HS-27A (cell line): Measurements from ENCODE around the gene B3GALT6.

Experiments
- DNase-seq: peaks from one replicate; pipeline ENCODE4 v3.0.0-alpha.2; 2012; ENCODE audit warnings: low read depth, missing footprints

The B3GALT6 gene

DNA sequence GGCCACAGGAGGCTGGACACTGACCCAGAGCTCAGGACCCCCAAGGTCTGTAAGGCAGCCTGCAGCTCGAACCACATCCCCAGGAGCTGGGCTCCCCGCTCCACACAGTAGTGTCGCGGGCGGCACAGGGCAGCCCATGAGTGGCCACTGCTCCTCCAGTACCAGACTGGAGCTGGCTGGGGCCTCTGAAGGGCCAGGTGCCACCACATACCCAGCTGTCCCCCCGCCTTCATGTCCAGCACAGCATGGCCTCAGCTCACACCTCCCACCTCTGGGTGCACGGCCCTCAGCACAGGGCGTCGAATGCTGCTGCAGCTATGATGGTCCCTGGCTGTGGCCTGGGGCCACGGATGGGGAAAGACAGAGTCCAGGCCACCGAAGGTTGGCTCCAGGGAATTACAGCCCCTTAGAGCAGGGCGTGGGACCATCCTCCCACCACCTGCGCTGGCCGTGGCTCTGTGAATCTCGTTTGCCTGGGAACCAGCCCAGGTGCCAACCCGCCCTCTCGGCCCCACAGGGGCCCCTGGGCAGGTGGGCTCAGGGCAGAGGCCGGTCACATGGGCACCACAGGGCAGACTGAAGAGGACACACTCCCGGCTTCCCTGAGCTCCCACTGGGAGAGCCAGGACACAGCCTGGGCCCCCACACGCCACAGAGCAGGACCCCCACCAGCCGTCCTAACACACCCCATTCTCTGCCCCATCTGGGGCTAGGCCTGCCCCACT, 16.0 kb upstream of the B3GALT6 start:
- DNase-seq = no peak

DNA sequence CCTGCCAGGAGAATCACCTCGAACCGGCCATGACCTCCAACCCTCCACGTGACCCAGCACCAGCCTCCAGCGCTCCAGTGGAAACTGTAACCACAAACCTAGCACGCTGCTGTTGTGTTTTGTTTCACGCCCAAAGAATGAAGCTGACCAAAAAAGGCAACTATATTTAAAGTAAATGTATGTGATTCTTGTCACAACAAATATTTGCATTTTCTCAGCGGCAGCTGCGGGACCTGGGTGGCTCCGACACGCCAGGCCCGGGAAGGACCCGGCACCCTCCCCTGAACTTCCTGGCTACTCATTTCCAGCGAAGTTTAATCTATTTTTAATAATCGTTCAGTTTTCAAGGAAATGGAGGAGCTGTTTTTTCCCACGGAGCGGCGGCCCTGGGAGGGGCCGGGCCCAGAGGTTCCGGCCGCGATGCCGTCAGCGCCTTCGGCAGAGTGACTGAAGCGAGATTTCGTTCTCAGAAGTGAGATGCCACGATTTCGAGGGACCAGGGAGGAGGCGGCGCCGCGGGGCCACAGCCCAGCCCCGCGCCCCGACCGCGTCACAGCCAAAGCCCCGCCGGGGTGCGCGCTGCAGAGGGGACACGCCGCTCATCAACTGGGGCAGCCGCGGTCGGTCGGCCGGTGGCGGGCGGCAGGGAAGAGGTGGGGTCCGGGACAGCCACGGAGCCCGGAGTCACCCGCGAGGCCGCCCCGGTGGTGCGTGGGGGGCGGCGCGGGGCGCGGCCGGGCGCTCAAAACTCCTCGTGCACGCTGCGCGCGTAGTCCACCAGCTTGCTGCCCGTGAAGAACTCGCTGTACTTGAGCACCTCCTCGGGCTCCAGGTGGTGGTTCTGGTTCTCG, 15.0 kb upstream of the B3GALT6 start:
- no peak for DNase-seq

DNA sequence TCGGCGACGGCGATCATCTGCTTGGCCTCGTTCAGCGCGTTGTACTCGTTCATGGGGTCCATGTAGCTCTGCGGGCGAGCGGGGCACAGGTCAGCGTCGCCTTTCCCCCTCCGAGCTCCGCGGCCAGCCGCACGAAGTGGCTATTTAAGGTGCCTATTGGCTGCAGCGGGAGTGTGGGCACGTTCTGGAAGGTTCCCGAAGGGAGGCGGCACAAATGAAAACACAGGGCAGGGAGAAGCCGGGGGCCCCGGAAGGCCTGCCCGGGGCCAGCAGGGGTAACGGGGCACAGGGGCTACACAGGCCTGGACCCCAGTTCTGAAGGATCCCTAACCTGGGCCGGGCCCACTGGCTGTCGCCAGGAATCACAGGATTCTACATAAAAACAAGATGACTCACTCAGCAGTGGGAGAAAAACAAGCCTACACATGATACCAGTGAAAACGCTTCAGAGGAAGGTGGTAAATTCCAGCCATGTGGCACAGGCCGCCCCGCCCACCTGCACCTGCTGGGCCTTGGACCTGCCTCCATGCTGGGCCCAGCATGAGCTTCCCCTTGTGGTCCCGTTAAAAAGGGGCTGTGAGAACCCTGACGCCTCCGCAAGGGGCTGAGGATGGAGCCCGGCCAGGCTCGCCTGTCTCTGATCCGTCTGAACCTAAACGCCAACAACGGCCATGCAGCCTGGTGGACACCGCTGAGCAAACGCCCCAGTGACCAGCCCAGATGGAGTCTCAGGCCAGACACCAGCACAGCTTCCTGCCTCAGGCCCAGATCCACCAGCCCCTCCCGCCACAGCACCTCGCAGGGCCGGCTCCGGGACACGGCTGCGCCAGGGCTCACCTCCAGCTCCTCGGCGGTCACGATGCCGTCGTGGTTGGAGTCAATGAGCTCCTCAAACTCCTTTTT, 14.2 kb upstream of the B3GALT6 start:
- DNase-seq = no peak

DNA sequence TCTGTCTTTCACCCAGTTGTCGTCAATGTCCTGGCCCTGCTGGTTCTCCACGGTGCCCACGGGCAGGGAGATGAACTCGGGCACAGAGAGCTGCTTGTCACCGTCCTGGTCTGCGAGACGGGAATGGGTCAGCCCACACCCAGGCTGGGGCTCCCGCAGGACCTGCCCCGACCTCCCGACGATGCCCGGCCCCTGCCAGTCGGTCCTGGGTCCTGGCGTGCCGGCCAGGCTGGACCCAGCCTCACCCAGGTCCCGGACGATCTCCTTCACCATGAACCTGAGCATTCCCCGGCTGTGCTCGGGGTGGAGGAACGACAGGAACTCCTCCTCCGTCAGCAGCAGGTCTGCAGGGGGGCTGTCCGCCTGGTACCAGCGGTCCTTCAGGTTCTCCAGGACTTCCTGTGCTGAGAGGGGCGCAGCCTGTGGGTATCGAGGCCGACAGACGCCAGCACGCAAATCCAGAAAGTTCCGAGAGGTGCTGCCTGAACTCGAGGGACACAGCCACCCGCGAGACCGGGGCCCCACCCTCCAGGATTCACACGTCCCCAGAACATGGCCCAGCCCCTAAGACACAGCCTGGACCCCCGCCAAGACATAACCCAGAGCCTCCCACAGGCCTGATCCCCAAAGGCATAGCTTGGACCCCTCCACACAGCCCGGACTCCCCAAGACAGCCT, 13.4 kb upstream of the B3GALT6 start:
- DNase-seq = no peak

DNA sequence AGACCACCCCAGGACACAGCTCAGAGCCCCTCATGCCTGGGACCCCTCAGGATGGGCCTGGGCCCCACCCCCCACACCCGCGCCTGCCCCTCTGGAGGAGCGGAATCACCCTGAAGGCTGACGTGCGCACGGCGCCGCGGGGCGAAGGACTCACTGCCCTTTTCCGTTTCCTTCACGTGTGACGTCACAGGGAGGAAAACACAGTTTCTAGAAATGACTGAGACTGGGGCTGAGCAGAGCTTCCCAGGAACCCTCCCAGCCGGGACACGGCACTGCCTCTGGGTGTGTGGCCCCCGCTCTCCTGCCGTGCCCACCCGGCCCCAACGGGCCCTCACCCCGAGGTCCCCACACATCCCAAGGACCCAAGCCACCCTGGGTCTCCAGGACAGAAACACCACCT, 12.7 kb upstream of the B3GALT6 start:
- DNase-seq = no peak

DNA sequence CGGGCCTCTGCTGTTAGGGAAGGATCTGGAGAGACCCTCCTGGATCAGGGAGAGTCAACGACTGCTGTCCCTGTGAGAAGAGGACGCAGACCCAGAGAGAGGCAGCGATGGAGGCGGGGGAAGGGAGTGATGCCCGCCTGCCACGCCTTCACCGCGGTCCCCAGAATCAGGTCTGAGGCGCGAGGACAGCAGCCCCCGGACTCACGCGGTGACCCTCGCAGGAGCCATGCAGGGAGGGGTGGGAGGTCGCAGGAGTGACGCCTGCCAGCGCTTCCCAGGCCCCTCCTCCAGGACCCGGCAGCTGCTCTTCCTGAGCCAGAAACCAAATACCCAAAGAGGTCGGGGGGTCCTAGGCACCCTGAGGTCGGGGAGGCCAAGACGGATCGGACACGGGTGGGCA, 11.8 kb upstream of the B3GALT6 start:
- no peak for DNase-seq

DNA sequence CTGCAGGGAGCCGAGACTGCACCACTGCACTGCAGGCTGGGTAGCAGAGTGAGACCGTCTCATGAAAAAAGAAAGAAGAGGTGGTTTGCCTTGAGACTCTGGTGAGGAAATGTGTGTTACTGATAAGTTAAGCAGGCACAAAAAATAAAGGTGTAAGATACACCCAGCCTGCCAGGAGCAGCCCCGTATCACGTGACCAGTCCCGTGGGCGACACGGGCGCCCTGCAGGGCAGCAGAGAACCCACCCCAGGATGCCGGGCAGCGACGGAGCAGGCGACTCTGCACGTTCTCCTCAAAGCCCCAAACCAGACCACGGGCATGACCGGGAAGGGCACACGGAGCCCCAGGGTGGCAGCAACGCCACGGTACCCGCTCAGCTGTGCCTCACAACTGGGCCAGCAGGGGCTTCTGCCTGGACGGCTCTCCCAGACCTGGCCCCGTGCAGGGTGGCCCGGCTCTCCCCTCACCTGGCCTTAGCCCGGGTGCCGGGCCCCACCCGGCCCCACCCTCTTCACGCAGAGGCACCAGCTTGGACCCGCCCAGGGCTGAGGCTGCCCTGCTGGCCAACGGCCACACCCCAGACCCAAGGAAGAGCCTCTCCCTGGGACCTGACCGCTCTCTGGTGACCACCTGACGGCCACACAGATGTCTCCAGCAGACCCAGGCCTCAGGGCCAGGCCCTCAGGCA, 10.0 kb upstream of the B3GALT6 start:
- DNase-seq = no peak

DNA sequence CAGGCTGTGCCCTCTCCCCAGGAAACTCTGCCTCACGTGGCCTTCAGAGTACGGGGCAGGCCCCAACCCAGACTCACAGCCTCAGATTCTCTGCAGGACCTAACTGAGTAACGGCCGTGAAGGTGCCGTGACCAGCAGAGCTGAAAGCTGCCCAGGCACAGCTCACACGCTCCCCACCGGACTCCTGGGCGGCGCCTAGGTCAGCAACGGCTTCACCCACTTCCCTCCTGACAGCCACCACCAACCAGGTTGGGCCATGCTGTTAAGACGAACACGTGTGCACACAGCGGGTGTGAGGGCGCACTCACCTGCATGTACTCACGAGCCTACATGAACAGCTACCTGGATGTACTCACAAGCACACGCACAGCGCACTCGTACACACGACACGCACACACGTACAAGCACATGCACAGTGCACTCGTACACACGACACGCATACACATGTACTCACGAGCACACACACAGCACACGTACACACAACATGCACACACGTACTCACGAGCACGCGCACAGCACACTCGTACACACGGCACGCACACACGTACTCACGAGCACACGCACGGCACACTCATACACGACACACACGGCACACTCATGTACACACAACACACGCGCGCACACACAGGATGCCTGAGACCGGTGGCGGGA, 9.3 kb upstream of the B3GALT6 start:
- DNase-seq = no peak

DNA sequence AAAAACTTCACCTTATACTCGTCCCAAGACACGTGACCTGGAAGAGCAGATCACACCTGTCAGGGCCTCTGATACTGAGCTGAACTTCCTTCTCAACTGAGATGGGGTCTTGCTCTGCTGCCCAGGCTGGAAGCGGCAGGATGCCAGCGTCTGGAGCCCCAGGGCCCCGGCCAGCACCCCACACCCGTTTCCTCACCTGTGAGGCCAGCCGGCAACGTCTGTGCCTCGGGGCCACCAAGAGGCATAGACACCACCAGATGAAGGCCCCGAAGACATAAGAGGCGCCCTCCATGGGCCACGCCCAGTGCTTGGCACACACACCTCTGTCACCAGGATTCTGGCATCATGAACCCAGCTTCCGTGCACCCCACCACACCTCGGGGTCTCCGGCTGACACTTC, 8.7 kb upstream of the B3GALT6 start:
- no peak for DNase-seq

DNA sequence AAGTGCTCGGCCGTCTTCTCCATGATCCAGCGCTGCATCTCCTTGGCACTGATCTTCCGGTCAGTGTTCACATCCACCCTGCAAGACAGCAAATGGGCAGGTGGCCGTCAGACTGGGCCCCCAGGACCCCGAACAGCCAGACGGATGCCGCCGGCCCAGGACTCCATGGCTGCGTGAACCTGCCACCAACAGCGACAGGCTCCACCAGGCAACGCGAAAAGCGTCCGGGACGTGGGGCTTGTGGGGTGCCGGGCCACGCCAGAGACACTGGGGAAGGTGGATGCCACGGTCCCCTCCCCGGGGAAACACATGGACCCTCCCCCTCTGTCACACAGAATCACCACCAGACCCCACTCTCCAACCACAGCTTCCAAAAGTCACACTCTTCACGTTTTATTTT, 8.1 kb upstream of the B3GALT6 start:
- DNase-seq = no peak

DNA sequence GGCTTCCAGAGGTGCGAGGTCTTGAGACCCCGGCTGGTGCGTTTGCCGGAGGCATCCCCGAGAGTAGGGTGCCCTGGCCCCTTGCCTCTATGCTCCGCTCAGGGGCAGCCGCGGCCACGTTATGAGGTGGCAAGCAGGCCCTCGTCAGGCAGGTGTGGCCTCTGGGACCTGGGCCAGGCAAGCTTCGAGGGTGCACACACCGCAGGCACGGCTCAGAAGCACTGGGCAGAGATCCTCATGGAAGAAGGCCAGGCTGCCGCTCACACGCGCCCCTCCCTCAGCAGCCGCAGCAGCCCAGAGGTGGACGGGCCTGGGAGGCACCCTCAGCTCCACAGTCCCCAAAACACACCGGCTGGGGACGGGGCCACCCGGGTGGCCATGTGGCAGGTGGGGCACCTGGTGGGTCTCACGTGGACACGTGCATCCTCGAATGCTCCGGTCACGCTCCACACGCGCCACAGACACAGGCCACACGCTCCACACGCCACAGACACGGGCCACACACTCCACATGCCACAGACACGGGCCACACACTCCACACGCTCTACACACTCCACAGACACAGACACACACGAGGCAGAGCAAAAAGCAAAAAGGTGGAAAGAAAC, 6.7 kb upstream of the B3GALT6 start:
- DNase-seq = no peak

DNA sequence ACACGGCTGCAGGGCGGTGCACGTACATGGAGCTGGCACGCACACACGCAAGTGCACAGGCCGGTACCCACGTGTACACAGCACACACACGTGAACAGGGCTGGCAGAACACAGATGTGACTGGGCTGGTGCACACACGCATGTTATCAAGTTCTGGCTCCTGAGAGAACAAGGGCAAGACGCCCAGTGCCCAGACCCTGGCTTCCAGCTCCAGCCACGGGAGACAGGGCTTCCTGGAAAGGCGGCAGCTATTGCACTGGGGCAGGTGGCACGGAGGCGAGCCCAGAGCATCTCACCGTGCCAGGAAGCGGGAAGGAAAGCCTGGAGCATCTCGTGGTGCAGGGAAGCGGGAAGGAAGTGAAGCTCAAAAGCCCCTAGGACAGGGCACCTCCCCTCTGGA, 6.1 kb upstream of the B3GALT6 start:
- DNase-seq = no peak

DNA sequence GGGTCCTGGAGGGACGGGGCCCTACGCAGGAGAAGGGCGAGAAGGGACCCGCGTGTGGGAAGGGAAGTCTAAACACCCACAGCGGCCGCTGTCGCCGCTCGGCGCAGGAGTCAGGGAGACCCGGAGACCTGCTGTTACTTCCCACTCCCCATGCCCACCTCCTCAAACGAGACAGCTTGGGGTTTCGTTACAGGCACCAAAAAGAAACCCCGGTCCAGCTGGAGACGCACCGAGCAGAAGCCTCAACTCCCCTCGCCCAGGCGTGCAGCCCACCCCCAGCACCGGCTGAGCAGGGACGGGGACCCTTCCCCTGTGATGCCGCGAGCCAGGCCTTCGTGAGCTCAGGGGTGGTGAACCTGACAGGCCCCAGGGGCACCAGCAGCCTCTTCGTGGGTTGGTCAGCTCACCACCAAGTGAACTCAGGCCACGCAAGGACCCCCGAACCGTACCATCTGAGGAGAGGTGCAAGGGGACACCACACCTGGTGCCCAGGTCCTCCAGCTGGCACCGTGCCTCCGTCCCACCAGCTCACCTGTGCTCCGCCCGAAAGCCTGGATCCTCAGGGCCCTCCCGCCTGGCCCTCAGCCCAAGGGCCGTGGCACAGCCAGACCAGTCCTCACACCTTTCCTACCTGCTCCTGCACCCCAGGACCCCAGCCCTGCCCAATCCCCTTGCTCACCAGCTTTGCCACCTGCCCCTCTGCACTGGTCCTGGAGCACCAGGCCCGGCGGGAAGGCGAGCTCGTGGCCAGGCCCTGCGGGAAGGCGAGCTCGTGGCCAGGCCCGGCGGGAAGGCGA, 5.3 kb upstream of the B3GALT6 start:
- no peak for DNase-seq

DNA sequence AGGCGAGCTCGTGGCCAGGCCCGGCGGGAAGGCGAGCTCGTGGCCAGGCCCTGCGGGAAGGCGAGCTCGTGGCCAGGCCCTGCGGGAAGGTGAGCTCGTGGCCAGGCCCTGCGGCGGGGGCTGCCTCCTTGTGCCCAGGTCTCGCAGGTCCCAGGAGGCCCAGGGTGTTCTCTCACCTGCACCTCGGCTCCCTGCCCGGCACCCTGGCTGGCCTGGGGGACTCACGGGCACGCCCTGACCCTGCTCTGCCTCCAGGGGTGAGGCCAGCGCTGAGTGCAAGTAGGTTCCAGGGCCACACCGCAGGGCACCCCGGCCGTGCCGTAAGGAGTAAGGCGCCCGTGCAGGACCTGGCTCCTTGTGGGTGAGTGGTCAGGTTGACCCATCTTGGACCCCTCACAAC, 4.7 kb upstream of the B3GALT6 start:
- DNase-seq = no peak

DNA sequence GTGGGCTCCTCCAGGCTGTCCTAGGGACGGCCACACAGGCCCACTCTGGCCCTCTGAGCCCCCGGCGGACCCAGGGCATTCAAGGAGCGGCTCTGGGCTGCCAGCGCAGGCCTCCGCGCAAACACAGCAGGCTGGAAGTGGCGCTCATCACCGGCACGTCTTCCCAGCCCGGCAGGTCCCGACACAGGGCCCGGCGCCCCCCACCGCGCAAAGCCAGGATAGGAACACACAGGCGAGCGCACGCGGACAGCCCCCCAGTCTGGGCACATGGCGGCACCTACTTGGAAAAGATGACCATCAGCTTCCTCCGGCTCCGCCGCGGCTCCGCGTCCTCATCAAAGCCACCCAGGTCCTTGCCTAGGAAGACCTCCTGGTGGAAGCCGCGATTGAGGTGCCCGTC, 3.9 kb upstream of the B3GALT6 start:
- DNase-seq = no peak

DNA sequence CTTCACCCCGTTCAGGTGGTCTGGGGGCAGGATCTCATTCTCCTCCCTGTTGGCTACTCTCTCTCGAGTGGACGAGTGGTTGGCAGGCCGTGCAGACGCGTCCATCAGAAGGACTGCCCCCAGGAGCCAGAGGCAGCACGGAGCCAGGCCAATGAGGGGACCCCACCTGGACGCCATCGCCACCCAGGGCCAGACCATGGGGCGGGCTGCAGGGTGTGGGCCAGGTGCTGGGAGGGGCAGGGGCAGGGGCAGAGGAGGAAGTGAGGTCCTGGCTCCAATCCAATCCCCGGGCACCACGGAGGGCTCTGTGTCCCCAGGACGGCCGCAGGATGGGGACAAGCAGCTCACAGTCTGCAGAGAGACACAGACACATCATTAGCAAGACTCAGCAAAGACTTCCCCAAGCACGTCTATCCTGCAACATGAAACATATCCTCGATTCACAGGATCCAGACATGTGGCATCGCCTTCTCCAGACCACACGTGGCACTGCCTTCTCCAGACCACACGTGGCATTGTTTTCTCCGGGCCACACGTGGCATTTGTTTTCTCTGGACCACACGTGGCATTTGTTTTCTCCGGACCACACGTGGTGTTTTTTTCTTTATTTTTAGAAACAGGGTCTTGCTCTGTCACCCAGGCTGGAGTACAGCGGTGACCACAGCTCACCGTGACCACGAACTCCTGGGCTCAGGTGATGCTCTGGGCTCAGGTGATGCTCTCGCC, 3.3 kb upstream of the B3GALT6 start:
- no peak for DNase-seq

DNA sequence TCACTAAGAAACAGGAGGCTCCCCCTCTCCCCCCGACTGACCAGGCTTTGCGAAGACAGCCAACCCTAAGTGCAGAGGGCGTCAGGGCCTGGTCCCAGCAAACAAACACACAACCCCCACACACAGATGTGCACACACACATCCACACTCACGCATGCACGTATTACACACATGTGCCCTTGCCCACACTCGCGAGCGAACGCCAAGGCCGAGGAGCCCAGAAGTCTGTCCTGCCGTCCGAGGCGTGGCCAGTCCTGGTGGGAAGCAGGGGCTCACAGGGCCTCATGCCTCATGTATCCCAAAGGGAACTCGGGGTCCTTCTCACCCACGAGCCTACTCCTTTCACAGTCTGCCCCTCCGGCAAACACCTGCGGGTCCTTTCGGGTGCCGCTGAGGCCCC, 2.3 kb upstream of the B3GALT6 start:
- DNase-seq = no peak

DNA sequence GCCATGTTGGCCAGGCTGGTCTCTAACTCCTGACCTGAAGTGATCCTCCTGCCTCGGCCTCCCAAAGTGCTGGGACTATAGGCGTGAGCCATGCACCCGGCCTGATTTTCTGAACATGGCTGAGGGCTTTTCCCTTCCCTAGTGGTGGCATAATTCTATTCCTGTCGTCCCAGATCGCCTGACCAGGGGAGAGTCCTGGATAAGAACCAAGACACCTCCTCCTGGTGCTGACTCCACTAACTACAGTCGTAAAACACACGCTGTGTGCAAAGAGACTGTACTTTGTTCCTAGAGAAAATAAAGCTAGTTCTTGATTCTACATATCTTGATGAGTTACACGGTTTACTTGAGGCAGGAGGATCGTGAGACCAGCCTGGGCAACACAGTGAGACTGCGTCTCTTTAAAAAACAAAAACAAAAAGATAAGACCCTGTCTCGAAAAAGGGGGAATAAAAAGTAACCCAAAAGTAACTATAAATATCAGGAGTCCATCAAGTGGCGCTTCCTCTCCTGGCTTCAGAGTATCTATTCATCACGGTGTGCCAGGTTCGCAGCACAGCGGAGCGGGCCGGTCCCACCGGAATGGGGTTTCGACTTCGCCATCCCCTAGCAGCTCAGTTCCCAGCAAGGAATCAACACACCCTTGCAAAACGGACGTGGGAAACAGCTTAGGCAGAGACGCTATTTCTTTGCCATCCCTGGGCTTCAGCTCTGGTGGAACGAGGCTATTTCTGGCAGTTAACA, 1.2 kb upstream of the B3GALT6 start:
- no peak for DNase-seq
